ENCODE measurements around the gene SLC39A12. TPM values are rescaled to one million over a fixed set of nuclear protein-coding genes. Genes with fewer than 3 reads are reported as not detected.

The SLC39A12 gene
- polyA plus RNA-seq, 1 donor from 2014 or later: not detected

GRCh38 chr10:17963431-17963830 lies 11.7 kb downstream of the SLC39A12 start:
- Histone ChIP-seq H3K27me3 (ENCODE audit: insufficient read depth, low read depth, low read length) (no peaks in the 10 kb centered on the region), H3K36me3 (ENCODE audit: insufficient read depth, low read length) (no peaks in the 10 kb centered on the region), H3K9ac (ENCODE audit: low read length) (no peak overlapping the region), H4K20me1 (ENCODE audit: insufficient read depth) (no peaks in the 10 kb centered on the region), H3K9me2 (ENCODE audit: insufficient read depth, low read length) (no peaks in the 10 kb centered on the region), H3F3A (ENCODE audit: insufficient read depth, low read length, poor library complexity, severe bottlenecking) (no peaks in the 10 kb centered on the region), H2AFZ (ENCODE audit: low read depth, low read length) (no peak overlapping the region), H3K27ac (ENCODE audit: low read length) (no peak overlapping the region), H3K4me3 (ENCODE audit: low read length) (no peak overlapping the region), H3K79me2 (replicated peaks; ENCODE audit: insufficient read depth, low read length) (no peaks in the 10 kb centered on the region), H3K9me3 (ENCODE audit: low read length) (no peaks in the 10 kb centered on the region), H3K4me2 (ENCODE audit: low read length) (no peak overlapping the region)
- TF ChIP-seq REST (IDR thresholded peaks at IDR 0.05; ENCODE audit: borderline replicate concordance): no peak
- TF ChIP-seq EP300 (conservative IDR thresholded peaks at IDR 0.05; ENCODE audit: poor library complexity, severe bottlenecking): no peak
- no peak for TF ChIP-seq CTCF (IDR thresholded peaks at IDR 0.05; ENCODE audit: poor library complexity, severe bottlenecking)
- no peak for TF ChIP-seq TAF1 (IDR thresholded peaks at IDR 0.05; ENCODE audit: low read depth)
- no peak for TF ChIP-seq SMC3 (conservative IDR thresholded peaks at IDR 0.05; ENCODE audit: poor library complexity)
- no peak for TF ChIP-seq RAD21 (conservative IDR thresholded peaks at IDR 0.05)
- no peak for TF ChIP-seq MXI1 (conservative IDR thresholded peaks at IDR 0.05; ENCODE audit: poor library complexity, severe bottlenecking)
- no peak for TF ChIP-seq POLR2AphosphoS5 (IDR thresholded peaks at IDR 0.05)
- TF ChIP-seq EZH2 (IDR thresholded peaks at IDR 0.05; ENCODE audit: borderline replicate concordance, insufficient read depth, low read length, poor library complexity, severe bottlenecking): no peak

- H3K36me3 ChIP-seq (ENCODE audit: insufficient read depth, low read length): no peaks in the 10 kb centered on the region
- no peak overlapping the region for H3K9ac ChIP-seq (ENCODE audit: low read length)
- no peaks in the 10 kb centered on the region for H3F3A ChIP-seq (ENCODE audit: insufficient read depth, low read length, poor library complexity, severe bottlenecking)
- no peak overlapping the region for H3K27ac ChIP-seq (ENCODE audit: low read length)
- H3K4me2 ChIP-seq (ENCODE audit: low read length): no peak overlapping the region
- H4K20me1 ChIP-seq (ENCODE audit: insufficient read depth): no peaks in the 10 kb centered on the region
- no peak overlapping the region for H2AFZ ChIP-seq (ENCODE audit: low read depth, low read length)
- no peaks in the 10 kb centered on the region for H3K79me2 ChIP-seq (replicated peaks; ENCODE audit: insufficient read depth, low read length)
- TF ChIP-seq MXI1 (conservative IDR thresholded peaks at IDR 0.05; ENCODE audit: poor library complexity, severe bottlenecking): no peak
- no peak for TF ChIP-seq CTCF (IDR thresholded peaks at IDR 0.05; ENCODE audit: poor library complexity, severe bottlenecking)
- TF ChIP-seq REST (IDR thresholded peaks at IDR 0.05; ENCODE audit: borderline replicate concordance): no peak
- no peak for TF ChIP-seq RAD21 (conservative IDR thresholded peaks at IDR 0.05)
- TF ChIP-seq TAF1 (IDR thresholded peaks at IDR 0.05; ENCODE audit: low read depth): no peak
- TF ChIP-seq SMC3 (conservative IDR thresholded peaks at IDR 0.05; ENCODE audit: poor library complexity): no peak
- no peak for TF ChIP-seq EP300 (conservative IDR thresholded peaks at IDR 0.05; ENCODE audit: poor library complexity, severe bottlenecking)
- no peak for TF ChIP-seq EZH2 (IDR thresholded peaks at IDR 0.05; ENCODE audit: borderline replicate concordance, insufficient read depth, low read length, poor library complexity, severe bottlenecking)
- no peak for TF ChIP-seq POLR2AphosphoS5 (IDR thresholded peaks at IDR 0.05)
- H3K9me2 ChIP-seq (ENCODE audit: insufficient read depth, low read length): no peaks in the 10 kb centered on the region
- H3K27me3 ChIP-seq (ENCODE audit: insufficient read depth, low read depth, low read length): no peaks in the 10 kb centered on the region
- no peak overlapping the region for H3K4me3 ChIP-seq (ENCODE audit: low read length)
- H3K9me3 ChIP-seq (ENCODE audit: low read length): peaks cover 4% of the 10 kb centered on the region
Observed at GRCh38 chr10:17965649-17966235, 14.0 kb downstream of the SLC39A12 start.

All from neural cell (in vitro differentiated cells).